Liver (tissue), 9 donors: Measurements from ENCODE around the gene CHRNA4. TPM values are rescaled to one million over a fixed set of nuclear protein-coding genes. Genes with fewer than 3 reads are reported as not detected.

Experiments
- DNase-seq: peaks from one replicate; pipeline ENCODE4 v3.0.0-alpha.2; 2017; ENCODE audit warnings: low spot score
- H3K27ac ChIP-seq, 2 donors: one replicate each; pipeline ENCODE4 v1.7.0; 2013; ENCODE audit warnings: inconsistent platforms in 2 of 2, low read length in 2 of 2, control low read depth in 1 of 2, low read depth in 1 of 2, mild to moderate bottlenecking in 1 of 2
- H3K27me3 ChIP-seq, 4 donors: one replicate each; pipeline versions ENCODE4 v1.6.1 to v1.7.0; 2013; ENCODE audit warnings: low read length in 3 of 4, inconsistent platforms in 1 of 4, mild to moderate bottlenecking in 1 of 4, moderate library complexity in 1 of 4; ENCODE audit not compliant: control insufficient read depth in 4 of 4, insufficient read depth in 4 of 4
- H3K36me3 ChIP-seq, 4 donors: one replicate each; pipeline versions ENCODE4 v1.6.1 to v1.7.0; 2013; ENCODE audit warnings: low read length in 3 of 4, mild to moderate bottlenecking in 3 of 4, low read depth in 1 of 4, moderate library complexity in 1 of 4; ENCODE audit not compliant: control insufficient read depth in 4 of 4, insufficient read depth in 3 of 4
- H3K4me1 ChIP-seq, 4 donors: one replicate each; pipeline versions ENCODE4 v1.6.1 to v1.7.0; 2013; ENCODE audit warnings: low read length in 3 of 4, mild to moderate bottlenecking in 3 of 4, moderate library complexity in 1 of 4; ENCODE audit not compliant: control insufficient read depth in 4 of 4, insufficient read depth in 4 of 4
- H3K4me3 ChIP-seq, 3 donors: one replicate each; pipeline versions ENCODE4 v1.6.1 to v1.7.0; 2013; ENCODE audit warnings: low read length in 3 of 3, control low read depth in 1 of 3, low read depth in 1 of 3, mild to moderate bottlenecking in 1 of 3
- H3K9ac ChIP-seq, 2 donors: one replicate each; pipeline ENCODE4 v1.7.0; 2013; ENCODE audit warnings: low read length in 2 of 2, mild to moderate bottlenecking in 2 of 2, moderate library complexity in 2 of 2, control low read depth in 1 of 2, low read depth in 1 of 2
- H3K9me3 ChIP-seq, 4 donors: one replicate each; pipeline versions ENCODE4 v1.6.1 to v1.7.0; 2013; ENCODE audit warnings: low read length in 3 of 4; ENCODE audit not compliant: control insufficient read depth in 4 of 4
- CTCF ChIP-seq: fragments of 150-350 bp; IDR thresholded peaks from 2 replicates; pipeline ENCODE4 v1.5.1; 2017; ENCODE audit warnings: improper control_type of control experiment, low read depth, low read length; ENCODE audit not compliant: missing input control
- EGR1 ChIP-seq, 2 donors: IDR thresholded peaks; 2 replicates each; pipeline ENCODE4 v1.6.1; 2016 to 2018; ENCODE audit warnings: antibody characterized with exemption in 2 of 2, low read depth in 2 of 2
- FOXA2 ChIP-seq: IDR thresholded peaks from 2 replicates; pipeline ENCODE4 v1.6.1; 2016; ENCODE audit warnings: antibody characterized with exemption
- HNF4A ChIP-seq, 2 donors: conservative IDR thresholded peaks; 2 replicates each; pipeline ENCODE4 v1.6.1; 2016; ENCODE audit warnings: antibody characterized with exemption in 2 of 2, mild to moderate bottlenecking in 2 of 2
- NR2F2 ChIP-seq: IDR thresholded peaks from 2 replicates; pipeline ENCODE4 v1.6.1; 2016; ENCODE audit warnings: antibody characterized with exemption
- RAD21 ChIP-seq, 2 donors: IDR thresholded peaks; 2 replicates each; pipeline ENCODE4 v1.6.1; 2016; ENCODE audit warnings: antibody characterized with exemption in 2 of 2, mild to moderate bottlenecking in 2 of 2
- RXRA ChIP-seq, 2 donors: IDR thresholded peaks; 2 replicates each; pipeline ENCODE4 v1.6.1; 2017 to 2018; ENCODE audit warnings: antibody characterized with exemption in 2 of 2, mild to moderate bottlenecking in 1 of 2
- SP1 ChIP-seq: IDR thresholded peaks from 2 replicates; pipeline ENCODE4 v1.6.1; 2018; ENCODE audit warnings: antibody characterized with exemption, mild to moderate bottlenecking
- YY1 ChIP-seq: IDR thresholded peaks from 2 replicates; pipeline ENCODE4 v1.6.1; 2016; ENCODE audit warnings: antibody characterized with exemption, mild to moderate bottlenecking
- WGBS: extraction: QIAGEN DNeasy Blood & Tissue Kit; methylation state at CpG from one replicate; pipeline ENCODE4 v1.1.7; 2013; 5-methylcytosine and 5-hydroxymethylcytosine counted together
- polyA plus RNA-seq, 2 donors: library from polyadenylated mRNA; stranded (reverse) in 1 of 2; unstranded in 1 of 2; fragments of 200-250 nt in 1 of 2; fragments of >200 nt in 1 of 2; fragmentation: Nextera tagmentation in 1 of 2; extraction: Ambion mirVana in 1 of 2; gene quantifications; one replicate each; pipeline versions ENCODE4 v1.2.1 to v1.2.3, GENCODE V29; 2013 to 2015
- total RNA-seq, 2 donors: library from RNA; depleted of rRNA; stranded (reverse); fragments of >200 nt; gene quantifications; one replicate each; pipeline ENCODE4 v1.2.3, GENCODE V29; 2014
- TF ChIP-seq, protein P1 (sequence below): IDR thresholded peaks from 2 replicates; pipeline ENCODE4 v1.6.1; 2016; ENCODE audit warnings: antibody characterized with exemption
- TF ChIP-seq, protein P2 (sequence below): IDR thresholded peaks from 2 replicates; pipeline ENCODE4 v1.6.1; 2016; ENCODE audit warnings: antibody characterized with exemption
- donor health status: healthy.
- donor health status: healthy.
- donor health status: healthy.
- donor health status: healthy.
- donor health status: healthy.

CHRNA4 gene
- total and polyA plus RNA-seq, 4 donors, result 3.2 to 23.3 (median 6.4) TPM; not detected in 1

GRCh38 chr20:63331741-63332400 is 29.3 kb downstream of the CHRNA4 start:
- H3K4me1 ChIP-seq, result no peaks in the 10 kb centered on the region
- no peaks in the 10 kb centered on the region for H3K27me3 ChIP-seq
- 89% methylated on average over 8 of the region's 8 CpGs for WGBS
- H3K9me3 ChIP-seq, result peaks cover 0 to 4% (median 0%) of the 10 kb centered on the region in 4 donors
- no peak overlapping the region for H3K4me3 ChIP-seq
- no peak for TF ChIP-seq HNF4A (conservative IDR thresholded peaks at IDR 0.05)
- TF ChIP-seq, protein P1, sequence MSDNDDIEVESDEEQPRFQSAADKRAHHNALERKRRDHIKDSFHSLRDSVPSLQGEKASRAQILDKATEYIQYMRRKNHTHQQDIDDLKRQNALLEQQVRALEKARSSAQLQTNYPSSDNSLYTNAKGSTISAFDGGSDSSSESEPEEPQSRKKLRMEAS, result no peak
- TF ChIP-seq RAD21 (IDR thresholded peaks at IDR 0.05), result no peak
- TF ChIP-seq CTCF, result no peak
- no peak for TF ChIP-seq NR2F2
- TF ChIP-seq, protein P2, sequence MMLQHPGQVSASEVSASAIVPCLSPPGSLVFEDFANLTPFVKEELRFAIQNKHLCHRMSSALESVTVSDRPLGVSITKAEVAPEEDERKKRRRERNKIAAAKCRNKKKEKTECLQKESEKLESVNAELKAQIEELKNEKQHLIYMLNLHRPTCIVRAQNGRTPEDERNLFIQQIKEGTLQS, result no peak
- no peak for TF ChIP-seq RXRA (IDR thresholded peaks at IDR 0.05)
- no peak for TF ChIP-seq FOXA2
- no peak overlapping the region for H3K27ac ChIP-seq
- H3K9ac ChIP-seq, result no peak overlapping the region
- no peaks in the 10 kb centered on the region for H3K36me3 ChIP-seq
- DNase-seq, result no peak

- TF ChIP-seq SP1, result no peak
- no peak for TF ChIP-seq EGR1 (IDR thresholded peaks at IDR 0.05; ENCODE audit: low read depth in 2 of 2)
- no peak overlapping the region for H3K4me3 ChIP-seq
- H3K27me3 ChIP-seq, result no peaks in the 10 kb centered on the region
- WGBS, result 79% methylated on average over 13 of the region's 13 CpGs
- H3K9ac ChIP-seq, result no peak overlapping the region
- H3K27ac ChIP-seq, result no peak overlapping the region
- peaks cover 0 to 4% (median 0%) of the 10 kb centered on the region in 4 donors for H3K9me3 ChIP-seq
- H3K36me3 ChIP-seq, result no peaks in the 10 kb centered on the region
- no peaks in the 10 kb centered on the region for H3K4me1 ChIP-seq
- DNase-seq, result no peak
These were observed 30.2 kb downstream of the CHRNA4 start for GRCh38 chr20:63330940-63331339.

- peaks cover 0 to 4% (median 0%) of the 10 kb centered on the region in 4 donors for H3K9me3 ChIP-seq
- WGBS, result 90% methylated on average over 20 of the region's 20 CpGs
- no peaks in the 10 kb centered on the region for H3K36me3 ChIP-seq
- no peak overlapping the region for H3K9ac ChIP-seq
- DNase-seq, result no peak
- H3K4me3 ChIP-seq, result no peak overlapping the region
- no peaks in the 10 kb centered on the region for H3K27me3 ChIP-seq
- no peaks in the 10 kb centered on the region for H3K4me1 ChIP-seq
- no peak overlapping the region for H3K27ac ChIP-seq
- TF ChIP-seq, protein P1, result no peak
- TF ChIP-seq YY1, result no peak
These were observed 30.9 kb downstream of the CHRNA4 start for GRCh38 chr20:63330084-63330760.
